DND-41 (cell line): ENCODE data around the gene SRRM3.
"Not testable (repeated sequence)": the region's sequence is repeated elsewhere in the genome, so short reads cannot be mapped to it uniquely, and the experiment has no call there.

ENCODE experiments used
- EZH2 ChIP-seq: IDR thresholded peaks from 3 replicates; pipeline ENCODE4 v1.6.1; 2012; ENCODE audit warnings: borderline replicate concordance, low read depth, mild to moderate bottlenecking, moderate library complexity, low read length, inconsistent platforms; ENCODE audit not compliant: severe bottlenecking
- TF ChIP-seq, protein P1 (sequence below): IDR thresholded peaks from 2 replicates; pipeline ENCODE4 v1.5.1; 2012; ENCODE audit warnings: borderline replicate concordance, low read length, moderate library complexity, mild to moderate bottlenecking; ENCODE audit not compliant: poor library complexity, severe bottlenecking; ENCODE audit errors: extremely low read depth

DNA sequence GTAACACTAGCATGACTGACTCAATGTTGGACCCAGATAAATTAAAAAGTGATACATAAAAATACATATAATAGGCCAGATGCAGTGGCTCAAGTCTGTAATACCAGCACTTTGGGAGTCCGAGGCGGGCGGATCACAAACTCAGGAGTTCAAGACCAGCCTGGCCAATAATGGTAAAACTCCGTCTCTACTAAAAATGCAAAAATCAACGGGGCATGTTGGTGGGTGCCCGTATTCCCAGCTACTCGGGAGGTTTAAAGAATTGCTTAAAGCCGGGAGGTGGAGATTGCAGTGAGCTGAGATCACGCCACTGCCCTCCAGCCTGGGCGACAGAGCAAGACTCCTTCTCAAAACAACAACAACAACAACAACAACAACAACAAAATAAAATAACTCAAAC, 43.3 kb upstream of the SRRM3 start:
- TF ChIP-seq, protein P1, sequence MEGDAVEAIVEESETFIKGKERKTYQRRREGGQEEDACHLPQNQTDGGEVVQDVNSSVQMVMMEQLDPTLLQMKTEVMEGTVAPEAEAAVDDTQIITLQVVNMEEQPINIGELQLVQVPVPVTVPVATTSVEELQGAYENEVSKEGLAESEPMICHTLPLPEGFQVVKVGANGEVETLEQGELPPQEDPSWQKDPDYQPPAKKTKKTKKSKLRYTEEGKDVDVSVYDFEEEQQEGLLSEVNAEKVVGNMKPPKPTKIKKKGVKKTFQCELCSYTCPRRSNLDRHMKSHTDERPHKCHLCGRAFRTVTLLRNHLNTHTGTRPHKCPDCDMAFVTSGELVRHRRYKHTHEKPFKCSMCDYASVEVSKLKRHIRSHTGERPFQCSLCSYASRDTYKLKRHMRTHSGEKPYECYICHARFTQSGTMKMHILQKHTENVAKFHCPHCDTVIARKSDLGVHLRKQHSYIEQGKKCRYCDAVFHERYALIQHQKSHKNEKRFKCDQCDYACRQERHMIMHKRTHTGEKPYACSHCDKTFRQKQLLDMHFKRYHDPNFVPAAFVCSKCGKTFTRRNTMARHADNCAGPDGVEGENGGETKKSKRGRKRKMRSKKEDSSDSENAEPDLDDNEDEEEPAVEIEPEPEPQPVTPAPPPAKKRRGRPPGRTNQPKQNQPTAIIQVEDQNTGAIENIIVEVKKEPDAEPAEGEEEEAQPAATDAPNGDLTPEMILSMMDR, result not testable (repeated sequence)
- TF ChIP-seq EZH2, result not testable (repeated sequence)
